Effector memory CD4-positive, alpha-beta T cell (primary cell): Measurements from ENCODE around the gene ODF2.
"Not testable (repeated sequence)": the region's sequence is repeated elsewhere in the genome, so short reads cannot be mapped to it uniquely, and the experiment has no call there.

Source experiments
- DNase-seq, 3 donors: peaks; one replicate each; pipeline ENCODE4 v3.0.0-alpha.2; 2020
- H3K27ac ChIP-seq: 2 replicates; pipeline ENCODE4 v1.7.0; 2013; ENCODE audit warnings: mild to moderate bottlenecking, low read length, moderate library complexity; ENCODE audit not compliant: insufficient read depth, poor library complexity, severe bottlenecking
- H3K27me3 ChIP-seq: replicated peaks from 2 replicates; pipeline ENCODE4 v1.7.0; 2013; ENCODE audit warnings: mild to moderate bottlenecking, low read length; ENCODE audit not compliant: insufficient read depth, control insufficient read depth, poor library complexity, severe bottlenecking
- H3K36me3 ChIP-seq: 2 replicates; pipeline ENCODE4 v1.7.0; 2013; ENCODE audit warnings: mild to moderate bottlenecking, low read length, moderate library complexity; ENCODE audit not compliant: control insufficient read depth, insufficient read depth
- H3K4me1 ChIP-seq: 2 replicates; pipeline ENCODE4 v1.7.0; 2013; ENCODE audit warnings: low read length, mild to moderate bottlenecking; ENCODE audit not compliant: control insufficient read depth, insufficient read depth, poor library complexity, severe bottlenecking
- H3K4me3 ChIP-seq: 2 replicates; pipeline ENCODE4 v1.7.0; 2013; ENCODE audit warnings: low read length, low read depth, mild to moderate bottlenecking; ENCODE audit not compliant: insufficient read depth, poor library complexity, severe bottlenecking
- H3K9me3 ChIP-seq: 2 replicates; pipeline ENCODE4 v1.7.0; 2013; ENCODE audit warnings: mild to moderate bottlenecking, low read length, moderate library complexity; ENCODE audit not compliant: control insufficient read depth
- total RNA-seq, 3 donors: gene quantifications; one replicate each; lab custom pipeline; 2026; lab: John Stamatoyannopoulos, UW

ODF2 gene
- total RNA-seq = 55.7 to 68.5 (median 59.5) reads per million in 3 donors

GRCh38 chr9:128455849-128456612 lies at the start of gene ODF2:
ODF2 (plus strand) TSS chr9:128456006; CDS start chr9:128456092, 86 bp downstream.
- peak within 1 kb of the TSS; percentile 89 for H3K27ac ChIP-seq
- no peaks in the 10 kb centered on the region for H3K27me3 ChIP-seq
- DNase-seq = peak; percentile 96 to 98 (median 97)
- no peaks in the 10 kb centered on the region for H3K9me3 ChIP-seq
- peaks cover 12% of the 10 kb centered on the region for H3K36me3 ChIP-seq
- H3K4me1 ChIP-seq = peaks cover 10% of the 10 kb centered on the region
- peak within 1 kb of the TSS; percentile 93 for H3K4me3 ChIP-seq

GRCh38 chr9:128406848-128407391 lies 48.9 kb upstream of the ODF2 start:
- no peaks in the 10 kb centered on the region for H3K9me3 ChIP-seq
- H3K36me3 ChIP-seq = no peaks in the 10 kb centered on the region
- no peaks in the 10 kb centered on the region for H3K4me1 ChIP-seq
- no peak for DNase-seq
- no peak overlapping the region for H3K27ac ChIP-seq
- H3K27me3 ChIP-seq = no peaks in the 10 kb centered on the region
- H3K4me3 ChIP-seq = no peak overlapping the region

GRCh38 chr9:128408963-128409431 lies 46.8 kb upstream of the ODF2 start:
- Histone ChIP-seq H3K27me3 (no peaks in the 10 kb centered on the region), H3K9me3 (no peaks in the 10 kb centered on the region), H3K27ac (no peak overlapping the region), H3K4me1 (no peaks in the 10 kb centered on the region), H3K36me3 (no peaks in the 10 kb centered on the region), H3K4me3 (no peak overlapping the region)
- DNase-seq = no peak

- DNase-seq = no peak
- H3K27ac ChIP-seq = no peak overlapping the region
- H3K4me3 ChIP-seq = no peak overlapping the region
- H3K27me3 ChIP-seq = peaks cover 3% of the 10 kb centered on the region
- no peaks in the 10 kb centered on the region for H3K4me1 ChIP-seq
- no peaks in the 10 kb centered on the region for H3K9me3 ChIP-seq
- H3K36me3 ChIP-seq = no peaks in the 10 kb centered on the region
Observed at GRCh38 chr9:128409450-128409849, 46.4 kb upstream of the ODF2 start.

- no peak for DNase-seq
- no peaks in the 10 kb centered on the region for H3K4me1 ChIP-seq
- no peak overlapping the region for H3K4me3 ChIP-seq
- peaks cover 3% of the 10 kb centered on the region for H3K27me3 ChIP-seq
- no peaks in the 10 kb centered on the region for H3K36me3 ChIP-seq
- no peak overlapping the region for H3K27ac ChIP-seq
- H3K9me3 ChIP-seq = no peaks in the 10 kb centered on the region
Observed at GRCh38 chr9:128409978-128410377, 45.8 kb upstream of the ODF2 start.

GRCh38 chr9:128411364-128412119 lies 44.3 kb upstream of the ODF2 start:
- DNase-seq = no peak
- Histone ChIP-seq H3K27me3 (peaks cover 5% of the 10 kb centered on the region), H3K36me3 (no peaks in the 10 kb centered on the region), H3K27ac (no peak overlapping the region), H3K9me3 (no peaks in the 10 kb centered on the region), H3K4me1 (no peaks in the 10 kb centered on the region), H3K4me3 (no peak overlapping the region)

- H3K27ac ChIP-seq = no peak overlapping the region
- peaks cover 5% of the 10 kb centered on the region for H3K27me3 ChIP-seq
- DNase-seq = peak; percentile 9 to 24 (median 16)
- no peaks in the 10 kb centered on the region for H3K9me3 ChIP-seq
- no peaks in the 10 kb centered on the region for H3K4me1 ChIP-seq
- H3K4me3 ChIP-seq = no peak overlapping the region
- H3K36me3 ChIP-seq = no peaks in the 10 kb centered on the region
Observed at GRCh38 chr9:128412120-128412790, 43.6 kb upstream of the ODF2 start.

- H3K9me3 ChIP-seq, DNase-seq, H3K27me3 ChIP-seq, H3K36me3 ChIP-seq, H3K4me3 ChIP-seq, H3K4me1 ChIP-seq, H3K27ac ChIP-seq: not testable (repeated sequence)
Observed at GRCh38 chr9:128413728-128414127, 42.1 kb upstream of the ODF2 start.

GRCh38 chr9:128414461-128414860 lies 41.3 kb upstream of the ODF2 start:
- Histone ChIP-seq H3K4me3 (no peak overlapping the region), H3K27me3 (peaks cover 10% of the 10 kb centered on the region), H3K36me3 (no peaks in the 10 kb centered on the region), H3K9me3 (no peaks in the 10 kb centered on the region), H3K4me1 (peaks cover 8% of the 10 kb centered on the region), H3K27ac (no peak overlapping the region)
- no peak for DNase-seq
